SU-DHL-6 (cell line): ENCODE data around the gene KASH5.

ENCODE experiments used
- H2AFZ ChIP-seq: fragments of 200-600 bp; sonication (generic); 2 replicates; pipeline ENCODE4 v1.6.1; 2014; ENCODE audit warnings: low read depth, mild to moderate bottlenecking, moderate library complexity, mixed read lengths, antibody characterized with exemption, low read length; ENCODE audit not compliant: severe bottlenecking
- H3F3A ChIP-seq: fragments of 200-600 bp; shearing (Covaris generic); 2 replicates; pipeline ENCODE4 v1.6.0; 2016; ENCODE audit warnings: antibody characterized with exemption, mild to moderate bottlenecking; ENCODE audit not compliant: insufficient read depth
- H3K27ac ChIP-seq: fragments of 200-600 bp; sonication (generic); 2 replicates; pipeline ENCODE4 v1.5.1; 2016; ENCODE audit warnings: low read depth, mild to moderate bottlenecking, low read length, moderate library complexity, mixed read lengths
- H3K27me3 ChIP-seq: fragments of 200-600 bp; sonication (generic), shearing (Covaris generic); 2 replicates; pipeline ENCODE4 v1.6.0; 2014; ENCODE audit warnings: mild to moderate bottlenecking, low read length
- H3K36me3 ChIP-seq: fragments of 200-600 bp; sonication (generic); 2 replicates; pipeline ENCODE4 v1.6.1; 2014; ENCODE audit warnings: mild to moderate bottlenecking, low read length, mixed read lengths
- H3K4me2 ChIP-seq: fragments of 300-600, 200-600 bp; shearing (Covaris generic), sonication (generic); 2 replicates; pipeline ENCODE4 v1.6.0; 2014; ENCODE audit warnings: low read length, low read depth, mild to moderate bottlenecking; ENCODE audit not compliant: poor library complexity, severe bottlenecking
- H3K4me3 ChIP-seq: fragments of 200-600 bp; sonication (generic); 2 replicates; pipeline ENCODE4 v1.5.1; 2014; ENCODE audit warnings: antibody characterized with exemption, low read length, mild to moderate bottlenecking, mixed read lengths; ENCODE audit not compliant: insufficient read depth, poor library complexity, severe bottlenecking
- H3K79me2 ChIP-seq: fragments of 200-600 bp; sonication (generic); 2 replicates; pipeline ENCODE4 v1.6.1; 2014; ENCODE audit warnings: mild to moderate bottlenecking, low read length, moderate library complexity; ENCODE audit not compliant: insufficient read depth
- H3K9ac ChIP-seq: fragments of 200-600 bp; sonication (generic); 2 replicates; pipeline ENCODE4 v1.7.0; 2014; ENCODE audit warnings: mild to moderate bottlenecking, low read length
- H3K9me2 ChIP-seq: fragments of 200-600 bp; sonication (generic); replicated peaks from 2 replicates; pipeline ENCODE4 v1.6.1; 2014; ENCODE audit warnings: low read length; ENCODE audit not compliant: insufficient read depth
- H3K9me3 ChIP-seq: fragments of 200-600 bp; sonication (generic); 2 replicates; pipeline ENCODE4 v1.6.1; 2014; ENCODE audit warnings: low read length, mixed read lengths; ENCODE audit not compliant: insufficient read depth
- H4K20me1 ChIP-seq: fragments of 200-600 bp; sonication (generic); 2 replicates; pipeline ENCODE4 v1.6.1; 2014; ENCODE audit warnings: low read depth, mild to moderate bottlenecking, antibody characterized with exemption, low read length, moderate library complexity, mixed read lengths
- CTCF ChIP-seq: fragments of 200-600 bp; sonication (generic); IDR thresholded peaks from one replicate; pipeline ENCODE4 v1.5.1; 2017; ENCODE audit warnings: antibody characterized with exemption, mild to moderate bottlenecking, low read length, moderate library complexity; ENCODE audit not compliant: insufficient read depth, poor library complexity, severe bottlenecking
- EZH2phosphoT487 ChIP-seq: fragments of 200-600 bp; sonication (generic), shearing (Covaris generic); conservative IDR thresholded peaks from 2 replicates; pipeline ENCODE4 v1.6.1; 2018; ENCODE audit warnings: mild to moderate bottlenecking, antibody characterized with exemption, low read length, moderate library complexity, mixed read lengths

The KASH5 gene

GRCh38 chr19:49340069-49340864 lies 47.8 kb upstream of the KASH5 start:
- Histone ChIP-seq H3K36me3 (peaks cover 15% of the 10 kb centered on the region), H3K4me2 (peak overlapping the region; percentile 88), H3K27ac (peak overlapping the region; percentile 89), H3K79me2 (peaks cover 26% of the 10 kb centered on the region), H3F3A (peaks cover 44% of the 10 kb centered on the region), H3K27me3 (no peaks in the 10 kb centered on the region), H3K9ac (peak overlapping the region; percentile 41; the same call in 1 of the 2 replicates), H3K9me2 (no peaks in the 10 kb centered on the region), H4K20me1 (no peaks in the 10 kb centered on the region), H2AFZ (no peak overlapping the region), H3K4me3 (peak overlapping the region; percentile 17), H3K9me3 (no peaks in the 10 kb centered on the region)
- no peak for TF ChIP-seq CTCF
- TF ChIP-seq EZH2phosphoT487 = no peak

DNA sequence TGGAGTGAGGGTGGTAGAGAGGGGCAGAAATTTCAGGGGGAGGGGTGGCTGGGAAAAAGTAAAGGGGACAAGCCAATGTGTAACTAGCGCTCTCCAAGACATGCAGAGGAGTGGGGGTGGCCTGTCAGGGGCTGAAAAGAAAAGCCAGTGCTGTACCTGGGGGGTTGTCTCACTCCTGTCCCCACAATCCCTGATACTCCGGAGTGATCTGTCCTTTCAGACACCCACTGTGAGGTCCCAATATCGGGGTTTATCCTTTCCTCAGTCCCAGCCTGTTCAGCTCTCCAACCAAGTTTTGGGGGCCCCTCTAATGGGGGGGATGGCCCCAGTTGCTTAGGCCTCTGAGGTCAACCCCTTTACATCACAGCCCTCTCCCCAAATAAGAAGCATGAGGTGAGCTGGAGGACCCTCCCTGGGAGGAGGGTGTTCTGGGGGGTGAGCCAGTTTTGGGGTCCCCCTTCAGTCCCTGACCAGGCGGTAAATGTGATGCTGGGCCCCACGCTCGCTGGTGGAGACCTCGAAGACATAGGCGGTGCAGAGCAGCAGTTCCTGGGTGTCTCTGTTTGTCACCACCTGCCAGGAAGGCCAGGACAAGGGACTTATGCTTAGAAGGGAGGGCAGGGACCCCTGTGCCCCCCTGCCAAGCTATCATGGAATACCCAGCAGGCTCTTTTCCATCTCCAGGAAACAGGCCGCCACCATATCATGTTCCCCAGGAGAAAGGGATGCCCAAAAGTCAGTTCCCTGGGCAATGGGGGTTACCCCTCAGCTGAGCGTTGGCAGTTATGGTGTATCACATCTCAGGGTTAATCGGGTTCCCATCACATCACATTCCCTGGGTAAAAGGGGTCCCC lies 47.0 kb upstream of the KASH5 start:
- Histone ChIP-seq H3K27ac (peak overlapping the region; percentile 89), H2AFZ (no peak overlapping the region), H3F3A (peaks cover 41% of the 10 kb centered on the region), H3K9me2 (no peaks in the 10 kb centered on the region), H3K79me2 (peaks cover 18% of the 10 kb centered on the region), H4K20me1 (no peaks in the 10 kb centered on the region), H3K9me3 (no peaks in the 10 kb centered on the region), H3K4me3 (no peak overlapping the region), H3K9ac (no peak overlapping the region), H3K4me2 (peak overlapping the region; percentile 88), H3K36me3 (peaks cover 15% of the 10 kb centered on the region), H3K27me3 (no peaks in the 10 kb centered on the region)
- TF ChIP-seq CTCF = no peak
- no peak for TF ChIP-seq EZH2phosphoT487

DNA sequence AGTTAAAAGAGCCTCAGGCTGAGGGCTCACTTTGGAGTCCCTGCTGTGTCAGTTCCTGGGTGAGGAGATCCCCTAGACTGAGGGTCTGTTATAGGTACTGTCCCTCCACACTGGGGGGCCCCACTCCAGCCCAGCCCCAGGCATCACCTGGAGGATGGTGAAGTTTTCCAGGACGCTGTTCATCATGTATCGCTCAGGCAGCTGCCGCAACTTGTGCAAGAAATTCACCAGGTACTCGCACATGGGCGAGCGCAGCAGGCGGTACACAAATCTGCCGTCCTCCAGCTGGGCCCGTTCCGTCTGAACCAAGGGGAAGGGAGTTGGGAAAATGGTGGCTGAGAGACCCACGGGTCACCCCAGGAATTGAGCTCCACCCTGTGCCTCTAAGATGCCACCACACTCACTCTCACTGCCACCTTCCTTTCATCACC lies 45.7 kb upstream of the KASH5 start:
- no peak overlapping the region for H3K4me3 ChIP-seq
- no peaks in the 10 kb centered on the region for H4K20me1 ChIP-seq
- no peak overlapping the region for H3K9ac ChIP-seq
- TF ChIP-seq CTCF (no peak), EZH2phosphoT487 (no peak)
- no peak overlapping the region for H2AFZ ChIP-seq
- no peak overlapping the region for H3K4me2 ChIP-seq
- peaks cover 7% of the 10 kb centered on the region for H3K36me3 ChIP-seq
- H3K27me3 ChIP-seq = no peaks in the 10 kb centered on the region
- peaks cover 31% of the 10 kb centered on the region for H3F3A ChIP-seq
- H3K27ac ChIP-seq = no peak overlapping the region
- H3K9me2 ChIP-seq = no peaks in the 10 kb centered on the region
- H3K79me2 ChIP-seq = peaks cover 6% of the 10 kb centered on the region; the same call in 1 of the 2 replicates
- H3K9me3 ChIP-seq = no peaks in the 10 kb centered on the region
